Measurements from ENCODE around the gene ULK1.

ULK1 gene

DNA sequence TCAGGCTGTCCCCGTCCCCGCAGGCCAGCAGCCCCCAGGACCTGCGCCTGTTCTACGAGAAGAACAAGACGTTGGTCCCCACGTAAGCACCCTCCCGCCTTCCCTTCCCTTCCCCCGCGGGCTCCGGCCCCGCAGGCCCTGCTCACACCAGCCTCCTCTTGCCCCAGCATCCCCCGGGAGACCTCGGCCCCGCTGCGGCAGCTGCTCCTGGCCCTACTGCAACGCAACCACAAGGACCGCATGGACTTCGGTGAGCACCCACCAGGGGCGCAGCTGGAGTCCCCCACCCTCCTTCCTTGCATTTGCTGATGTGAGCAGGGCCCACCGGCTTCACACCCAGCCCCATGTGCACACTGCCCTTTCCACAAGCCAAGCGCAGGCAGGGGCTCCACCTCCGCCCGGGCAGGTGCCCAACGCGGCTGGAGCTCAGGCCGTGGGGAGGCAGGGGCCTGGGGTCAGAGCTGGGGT lies 15.4 kb downstream of the ULK1 start:
- DNase-seq, result no peak

GRCh38 chr12:131910302-131911027 lies 16.0 kb downstream of the ULK1 start:
- no peak for DNase-seq

- DNase-seq, result no peak
These were observed 16.7 kb downstream of the ULK1 start for GRCh38 chr12:131911028-131911650.

DNA sequence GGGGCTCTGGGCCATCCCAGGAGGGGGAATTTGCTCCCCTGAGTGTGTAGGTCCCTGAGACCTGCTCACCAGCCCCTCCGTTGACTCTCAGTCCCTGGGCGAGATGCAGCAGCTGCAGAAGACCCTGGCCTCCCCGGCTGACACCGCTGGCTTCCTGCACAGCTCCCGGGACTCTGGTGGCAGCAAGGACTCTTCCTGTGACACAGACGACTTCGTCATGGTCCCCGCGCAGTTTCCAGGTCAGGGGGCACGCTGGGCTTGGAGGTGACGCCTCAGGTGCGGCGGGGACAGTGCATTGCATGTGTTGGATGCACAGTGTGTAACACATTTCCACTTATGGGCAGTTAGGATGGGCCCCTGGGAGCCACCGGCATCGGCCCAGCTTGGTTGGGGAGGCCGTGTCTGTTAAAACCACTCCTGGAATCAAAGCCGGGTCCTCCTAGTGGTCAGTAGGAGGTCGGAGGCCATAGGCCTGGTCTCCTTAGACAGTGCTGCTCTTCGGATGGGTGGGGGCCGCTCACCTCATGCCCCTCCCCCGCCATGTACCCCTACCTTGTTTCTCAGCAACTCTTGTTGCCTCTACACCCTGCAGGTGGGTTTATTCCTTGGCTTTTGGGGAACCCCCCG lies 17.5 kb downstream of the ULK1 start:
- no peak for DNase-seq

- no peak for DNase-seq
These were observed 18.3 kb downstream of the ULK1 start for GRCh38 chr12:131912518-131913274.

- no peak for DNase-seq
These were observed 19.2 kb downstream of the ULK1 start for GRCh38 chr12:131913666-131914065.

DNA sequence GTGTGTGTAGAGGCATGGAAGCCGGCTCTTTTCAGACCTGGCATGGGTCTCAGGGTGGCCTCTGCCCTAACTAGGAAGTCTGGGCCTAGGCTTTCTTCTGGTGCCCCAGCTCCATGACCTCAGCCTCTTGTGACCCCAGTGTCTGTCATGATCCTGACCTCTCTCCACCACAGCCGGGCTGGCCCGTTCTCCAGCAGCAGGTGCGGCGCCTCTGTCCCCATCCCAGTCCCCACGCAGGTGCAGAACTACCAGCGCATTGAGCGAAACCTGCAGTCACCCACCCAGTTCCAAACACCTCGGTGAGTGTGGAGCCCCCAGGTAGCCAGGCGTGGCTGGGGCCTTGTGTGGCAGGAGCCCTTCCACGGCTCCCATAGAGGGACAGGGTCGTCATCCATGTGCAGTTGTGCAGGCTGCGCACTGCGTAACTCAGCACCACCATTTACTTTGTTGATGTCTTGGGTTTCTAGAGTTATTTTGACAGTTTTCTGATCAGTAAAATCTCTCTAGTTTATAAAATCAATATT lies 19.8 kb downstream of the ULK1 start:
- DNase-seq, result no peak

GRCh38 chr12:131915000-131915689 lies 20.7 kb downstream of the ULK1 start:
- DNase-seq, result no peak

DNA sequence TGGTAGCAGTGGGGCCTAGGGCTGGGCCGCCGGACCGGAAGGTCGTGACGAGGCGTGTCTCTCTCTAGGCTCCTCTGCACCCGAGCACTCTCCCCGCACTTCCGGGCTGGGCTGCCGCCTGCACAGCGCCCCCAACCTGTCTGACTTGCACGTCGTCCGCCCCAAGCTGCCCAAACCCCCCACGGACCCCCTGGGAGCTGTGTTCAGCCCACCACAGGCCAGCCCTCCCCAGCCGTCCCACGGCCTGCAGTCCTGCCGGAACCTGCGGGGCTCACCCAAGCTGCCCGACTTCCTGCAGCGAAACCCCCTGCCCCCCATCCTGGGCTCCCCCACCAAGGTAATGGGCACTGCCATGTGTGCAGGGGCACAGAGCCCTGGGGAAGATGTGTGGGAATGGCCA lies 21.4 kb downstream of the ULK1 start:
- DNase-seq, result no peak

DNA sequence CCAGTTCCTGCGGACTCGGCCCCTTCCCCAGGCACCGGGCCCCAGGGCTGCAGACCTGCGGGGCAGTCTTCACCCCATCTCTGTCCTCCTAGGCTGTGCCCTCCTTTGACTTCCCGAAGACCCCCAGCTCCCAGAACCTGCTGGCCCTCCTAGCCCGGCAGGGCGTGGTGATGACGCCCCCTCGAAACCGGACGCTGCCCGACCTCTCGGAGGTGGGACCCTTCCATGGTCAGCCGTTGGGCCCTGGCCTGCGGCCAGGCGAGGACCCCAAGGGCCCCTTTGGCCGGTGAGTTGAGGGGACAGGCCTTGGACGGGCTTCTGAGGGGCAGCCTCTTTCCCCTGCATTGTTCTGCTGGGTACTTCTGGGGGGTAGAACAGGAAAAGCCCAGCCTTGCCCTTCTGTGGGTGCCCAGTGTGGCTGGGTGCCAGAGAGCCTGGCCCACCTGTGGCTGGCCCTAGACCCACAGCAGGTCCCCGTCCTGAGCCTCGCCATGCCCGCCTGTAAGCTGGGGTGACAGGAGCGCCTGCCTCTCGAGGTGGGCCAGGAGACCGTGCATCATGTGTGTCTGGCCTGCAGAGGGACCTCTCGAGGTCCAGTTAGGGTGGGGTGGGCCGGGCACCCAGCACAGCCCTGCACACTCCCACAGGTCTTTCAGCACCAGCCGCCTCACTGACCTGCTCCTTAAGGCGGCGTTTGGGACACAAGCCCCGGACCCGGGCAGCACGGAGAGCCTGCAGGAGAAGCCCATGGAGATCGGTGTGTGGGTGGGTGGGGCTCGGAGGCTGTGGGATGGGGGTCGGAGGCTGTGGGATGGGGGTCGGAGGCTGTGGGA lies 22.1 kb downstream of the ULK1 start:
- no peak for DNase-seq

GRCh38 chr12:131917139-131917710 lies 22.8 kb downstream of the ULK1 start:
- DNase-seq, result no peak

GRCh38 chr12:131917711-131918306 lies 23.4 kb downstream of the ULK1 start:
- no peak for DNase-seq

DNA sequence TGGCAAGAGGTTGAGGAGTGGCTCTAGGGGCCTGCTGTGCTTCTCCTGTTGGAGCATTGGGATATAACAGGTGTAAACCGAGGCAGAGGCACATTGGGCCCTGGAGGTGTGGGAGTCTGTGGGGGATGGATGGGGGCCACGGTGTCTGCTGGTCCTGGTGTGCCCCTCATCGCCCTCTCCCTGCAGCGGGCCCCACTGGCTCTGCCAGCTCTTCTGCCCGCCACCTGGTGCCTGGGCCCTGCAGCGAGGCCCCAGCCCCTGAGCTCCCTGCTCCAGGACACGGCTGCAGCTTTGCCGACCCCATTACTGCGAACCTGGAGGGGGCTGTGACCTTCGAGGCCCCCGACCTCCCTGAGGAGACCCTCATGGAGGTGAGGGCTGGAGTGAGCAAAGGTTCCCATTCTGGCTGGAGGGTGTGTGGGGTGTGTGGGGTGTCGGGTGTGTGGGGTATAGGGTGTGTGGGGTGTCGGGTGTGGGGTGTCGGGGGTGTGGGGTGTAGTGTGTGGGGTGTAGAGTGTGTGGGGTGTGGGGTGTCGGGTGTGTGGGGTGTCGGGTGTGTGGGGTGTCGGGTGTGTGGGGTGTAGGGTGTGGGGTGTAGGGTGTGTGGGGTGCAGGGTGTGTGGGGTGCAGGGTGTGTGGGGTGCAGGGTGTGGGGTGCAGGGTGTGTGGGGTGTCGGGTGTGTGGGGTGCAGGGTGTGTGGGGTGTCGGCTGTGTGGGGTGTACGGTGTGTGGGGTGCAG lies 24.1 kb downstream of the ULK1 start:
- no peak for DNase-seq

DNA sequence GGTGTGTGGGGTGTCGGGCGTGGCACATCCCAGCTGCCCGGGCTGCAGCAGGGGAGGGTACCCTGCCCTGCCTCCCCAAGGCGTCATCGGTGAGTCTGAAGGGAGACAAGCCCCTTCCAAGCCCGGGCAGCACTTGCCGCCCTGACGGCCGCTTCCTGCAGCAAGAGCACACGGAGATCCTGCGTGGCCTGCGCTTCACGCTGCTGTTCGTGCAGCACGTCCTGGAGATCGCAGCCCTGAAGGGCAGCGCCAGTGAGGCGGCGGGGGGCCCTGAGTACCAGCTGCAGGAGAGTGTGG lies 24.6 kb downstream of the ULK1 start:
- no peak for DNase-seq

GRCh38 chr12:131919366-131920156 lies 25.1 kb downstream of the ULK1 start:
- no peak for DNase-seq

- DNase-seq, result no peak
These were observed 25.7 kb downstream of the ULK1 start for GRCh38 chr12:131920157-131920508.

GRCh38 chr12:131920902-131921840 lies 26.7 kb downstream of the ULK1 start:
- no peak for DNase-seq

Measured in SIG-M5 (cell line).